ENCODE measurements around the gene PDS5A.
"Not testable (repeated sequence)": the region's sequence is repeated elsewhere in the genome, so short reads cannot be mapped to it uniquely, and the experiment has no call there.

The PDS5A gene

GRCh38 chr4:39978904-39979303 lies 1.2 kb upstream of the PDS5A start:
- Histone ChIP-seq H3K27ac (peak overlapping the region; percentile 11; the same call in 1 of the 2 replicates), H3K36me3 (peaks cover 31% of the 10 kb centered on the region), H3K4me3 (ENCODE audit: low read depth, low read length) (no peak overlapping the region), H3K27me3 (ENCODE audit: insufficient read depth, low read depth, severe bottlenecking) (no peaks in the 10 kb centered on the region), H3K9me3 (ENCODE audit: severe bottlenecking) (no peaks in the 10 kb centered on the region)
- TF ChIP-seq CTCF (IDR thresholded peaks at IDR 0.05; ENCODE audit: low read depth, low read length): no peak
- DNase-seq: no peak

- Histone ChIP-seq H3K9me3 (ENCODE audit: severe bottlenecking) (no peaks in the 10 kb centered on the region), H3K36me3 (peaks cover 37% of the 10 kb centered on the region), H3K27ac (peak overlapping the region; percentile 94), H3K27me3 (ENCODE audit: insufficient read depth, low read depth, severe bottlenecking) (no peaks in the 10 kb centered on the region), H3K4me3 (ENCODE audit: low read depth, low read length) (peak overlapping the region; percentile 61)
- no peak for DNase-seq
- TF ChIP-seq CTCF (IDR thresholded peaks at IDR 0.05; ENCODE audit: low read depth, low read length): no peak
These were observed 666 bp upstream of the PDS5A start for GRCh38 chr4:39978378-39978775.

GRCh38 chr4:39976945-39977488 lies 694 bp downstream of the PDS5A start:
- Histone ChIP-seq H3K27ac (peak overlapping the region; percentile 94), H3K4me3 (ENCODE audit: low read depth, low read length) (peak overlapping the region; percentile 99), H3K9me3 (ENCODE audit: severe bottlenecking) (no peaks in the 10 kb centered on the region), H3K27me3 (ENCODE audit: insufficient read depth, low read depth, severe bottlenecking) (no peaks in the 10 kb centered on the region), H3K36me3 (peaks cover 48% of the 10 kb centered on the region)
- DNase-seq: peak; percentile 53
- TF ChIP-seq CTCF (IDR thresholded peaks at IDR 0.05; ENCODE audit: low read depth, low read length): no peak

- Histone ChIP-seq H3K4me3 (ENCODE audit: low read depth, low read length) (peak overlapping the region; percentile 99), H3K27me3 (ENCODE audit: insufficient read depth, low read depth, severe bottlenecking) (no peaks in the 10 kb centered on the region), H3K9me3 (ENCODE audit: severe bottlenecking) (no peaks in the 10 kb centered on the region), H3K36me3 (peaks cover 54% of the 10 kb centered on the region), H3K27ac (peak overlapping the region; percentile 94)
- TF ChIP-seq CTCF (IDR thresholded peaks at IDR 0.05; ENCODE audit: low read depth, low read length): peak; percentile 94
- peak; percentile 91 for DNase-seq
These were observed 1.4 kb downstream of the PDS5A start for GRCh38 chr4:39976141-39976944.

- Histone ChIP-seq H3K27me3 (ENCODE audit: insufficient read depth, low read depth, severe bottlenecking) (no peaks in the 10 kb centered on the region), H3K9me3 (ENCODE audit: severe bottlenecking) (no peaks in the 10 kb centered on the region), H3K4me3 (ENCODE audit: low read depth, low read length) (peak overlapping the region; percentile 99), H3K36me3 (peaks cover 60% of the 10 kb centered on the region), H3K27ac (no peak overlapping the region)
- no peak for TF ChIP-seq CTCF (IDR thresholded peaks at IDR 0.05; ENCODE audit: low read depth, low read length)
- DNase-seq: no peak
These were observed 2.1 kb downstream of the PDS5A start for GRCh38 chr4:39975488-39976089.

GRCh38 chr4:39973052-39973451 lies 4.7 kb downstream of the PDS5A start:
- peaks cover 79% of the 10 kb centered on the region for H3K36me3 ChIP-seq
- not testable (repeated sequence) for DNase-seq; H3K27ac ChIP-seq; H3K9me3 ChIP-seq (ENCODE audit: severe bottlenecking); H3K27me3 ChIP-seq (ENCODE audit: insufficient read depth, low read depth, severe bottlenecking); H3K4me3 ChIP-seq (ENCODE audit: low read depth, low read length)
